NCI-H1105 (cell line): Measurements from ENCODE around the gene SF3B6.
"Not testable (repeated sequence)": the region's sequence is repeated elsewhere in the genome, so short reads cannot be mapped to it uniquely, and the experiment has no call there.

Source experiments
- DNase-seq: peaks from one replicate; lab custom pipeline; 2025; lab: John Stamatoyannopoulos, UW

The SF3B6 gene

DNA sequence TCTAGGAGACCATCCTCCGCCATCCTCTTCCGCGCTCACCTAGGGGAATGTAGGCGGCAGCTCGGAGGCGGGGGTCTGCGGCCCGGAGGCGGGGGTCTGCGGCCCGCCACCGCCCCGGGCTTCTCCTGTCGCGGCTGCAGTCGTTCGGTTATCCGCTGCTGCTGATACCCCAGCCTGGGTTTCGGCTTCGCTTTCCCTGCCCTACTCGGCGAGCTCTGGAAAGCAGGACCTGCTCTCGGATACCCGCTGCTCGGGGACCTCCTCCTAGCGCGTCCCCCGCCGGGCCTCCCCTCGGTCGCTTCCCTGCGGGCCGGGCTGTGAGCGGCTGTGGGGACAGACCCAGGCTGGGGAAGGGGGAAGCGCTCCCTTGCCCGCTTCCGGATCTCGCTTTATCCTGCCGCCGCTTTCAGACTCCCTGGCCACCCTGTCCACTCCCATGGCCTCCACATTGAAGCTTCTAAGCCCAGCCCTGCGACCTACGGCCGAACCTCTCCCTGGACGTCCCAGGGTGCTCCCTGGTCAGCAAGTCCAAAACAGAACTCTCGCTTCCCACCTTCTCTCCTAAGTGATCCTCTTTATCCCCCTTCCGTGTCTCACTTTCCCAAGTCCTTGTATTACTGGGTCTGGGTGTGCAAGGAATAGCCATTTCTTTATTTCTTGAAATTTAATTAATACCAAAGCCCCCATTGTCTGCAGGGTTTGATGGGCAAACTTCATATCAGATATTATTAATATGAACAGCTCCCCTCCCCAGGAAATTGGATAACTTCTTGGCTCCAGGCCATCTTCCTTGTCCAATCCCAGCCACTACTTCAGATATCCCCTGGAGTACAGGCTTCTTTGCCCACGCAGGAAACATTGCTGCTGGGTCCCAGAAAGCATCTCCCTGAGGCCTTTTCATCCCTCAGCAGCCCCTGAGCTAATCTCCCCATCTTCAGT, 25.8 kb downstream of the SF3B6 start:
- no peak for DNase-seq

DNA sequence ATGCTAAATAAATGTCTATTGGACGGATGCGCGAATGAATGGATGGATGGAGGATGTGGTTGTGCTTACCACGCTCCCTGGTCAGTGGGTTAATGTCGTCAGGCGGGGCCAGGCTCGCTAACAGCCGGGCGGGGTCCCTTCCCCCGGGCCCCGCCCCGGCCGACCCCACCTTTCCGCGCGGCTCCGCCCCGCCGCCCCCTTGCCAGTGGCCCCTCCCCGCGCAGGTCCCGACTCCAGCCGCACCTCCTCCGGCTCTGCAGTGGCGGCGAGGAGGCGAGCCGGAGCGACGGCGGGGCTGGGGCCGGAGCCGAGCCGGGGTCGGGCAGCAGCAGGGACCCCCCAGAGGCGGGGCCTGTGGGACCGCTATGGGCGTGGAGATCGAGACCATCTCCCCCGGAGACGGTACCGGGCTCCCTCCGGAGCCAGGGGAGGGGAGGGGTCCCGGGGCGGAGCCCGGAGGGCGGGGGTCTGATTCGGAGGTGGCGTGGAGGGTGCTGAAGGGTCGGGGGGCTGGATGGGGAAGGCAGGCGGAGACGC, 26.6 kb downstream of the SF3B6 start, which contains the start of gene FKBP1B:
Gene FKBP1B (plus strand): TSS at position 257 of the 537 bp plus-strand sequence. CDS start 109 bp downstream, at position 366.
- DNase-seq: peak; percentile 45

DNA sequence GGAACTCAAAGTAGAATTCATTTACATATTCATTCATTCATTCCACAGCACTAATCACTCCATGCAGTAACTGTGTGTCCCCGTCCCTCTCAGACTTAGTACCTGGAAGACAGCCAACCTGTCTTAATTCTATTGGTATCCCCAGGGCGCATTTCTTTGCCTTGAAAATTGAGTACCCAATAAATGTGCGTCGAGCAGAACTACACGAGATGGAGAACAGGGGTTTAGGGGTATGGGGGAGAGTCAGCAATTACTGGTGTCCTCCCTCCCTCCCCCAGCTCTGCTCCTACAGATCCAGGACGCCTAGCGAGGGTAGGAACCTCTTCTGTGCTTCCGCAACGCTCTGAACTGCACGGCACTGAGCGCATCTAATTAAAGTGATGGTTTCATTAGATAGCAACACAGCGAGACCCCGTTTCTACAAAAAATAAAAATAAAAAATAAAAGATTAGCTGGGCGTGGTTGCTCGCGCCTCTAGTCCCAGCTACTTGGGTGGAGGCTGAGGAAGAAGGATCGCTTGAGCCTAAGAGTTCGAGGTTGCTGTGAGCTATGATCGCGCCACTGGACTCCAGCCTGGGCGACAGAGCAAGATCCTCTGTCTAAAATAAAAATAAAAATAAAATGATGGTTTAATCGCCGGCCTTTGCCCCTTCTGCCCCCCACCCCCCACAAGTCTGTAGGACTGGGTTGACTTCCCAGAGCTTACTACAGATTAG, 27.2 kb downstream of the SF3B6 start:
- DNase-seq: peak; percentile 17

DNA sequence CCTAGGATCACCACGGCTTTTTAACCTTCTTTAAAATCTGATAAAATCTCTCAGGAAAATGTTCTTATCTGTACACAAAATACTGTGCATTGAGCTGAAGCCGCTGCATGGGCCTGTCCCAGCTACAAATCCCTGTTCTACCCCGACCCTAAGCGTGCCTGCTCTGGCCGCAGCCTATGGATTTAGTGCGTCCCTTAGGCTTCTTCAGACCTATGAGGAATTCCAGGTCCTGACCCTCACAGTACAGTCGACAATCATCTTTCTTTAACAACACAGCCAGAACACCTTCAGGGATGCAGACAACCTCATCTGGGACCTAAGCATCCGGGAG, 28.5 kb downstream of the SF3B6 start:
- DNase-seq: no peak

DNA sequence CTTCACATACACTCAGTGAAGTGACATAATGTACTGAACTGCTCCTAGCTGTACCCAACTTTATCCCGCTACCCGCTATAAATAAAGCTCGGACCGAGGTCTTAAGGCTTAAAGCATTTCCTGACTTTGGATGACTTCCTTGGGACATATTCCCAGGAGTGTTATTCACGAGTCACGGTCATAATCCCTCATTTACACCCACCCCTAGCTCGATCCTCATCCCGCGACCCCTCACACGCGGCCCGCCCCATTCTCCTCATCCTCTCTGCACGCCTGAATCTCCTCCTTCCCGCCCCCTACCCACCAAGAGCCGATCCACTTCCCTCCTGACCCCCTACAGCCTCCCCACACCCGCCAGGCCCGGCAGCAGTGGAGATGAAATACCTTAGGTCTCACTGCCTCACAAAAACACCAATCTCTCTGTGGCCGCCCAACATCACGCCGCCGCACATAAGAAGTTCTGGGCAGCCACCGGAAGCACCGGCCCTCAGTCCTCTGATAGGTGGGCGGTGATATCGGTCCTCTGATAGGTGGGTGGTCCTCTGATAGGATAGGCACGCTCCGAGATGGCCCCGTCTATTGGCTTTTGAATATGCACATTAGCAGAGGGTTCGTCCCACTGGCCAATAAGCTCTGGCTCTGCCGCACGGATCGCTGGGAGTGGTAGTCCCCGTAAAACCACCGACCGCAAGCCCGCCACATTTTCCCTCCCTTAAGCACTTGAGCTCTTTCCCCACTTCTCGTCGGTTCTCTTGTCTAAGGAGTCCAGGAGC, 29.0 kb downstream of the SF3B6 start, which contains the start of gene WDCP:
Gene WDCP (minus strand): TSS at position 462 of the 773 bp plus-strand sequence. CDS start 7,897 bp downstream, outside the sequence.
- peak; percentile 94 for DNase-seq

DNA sequence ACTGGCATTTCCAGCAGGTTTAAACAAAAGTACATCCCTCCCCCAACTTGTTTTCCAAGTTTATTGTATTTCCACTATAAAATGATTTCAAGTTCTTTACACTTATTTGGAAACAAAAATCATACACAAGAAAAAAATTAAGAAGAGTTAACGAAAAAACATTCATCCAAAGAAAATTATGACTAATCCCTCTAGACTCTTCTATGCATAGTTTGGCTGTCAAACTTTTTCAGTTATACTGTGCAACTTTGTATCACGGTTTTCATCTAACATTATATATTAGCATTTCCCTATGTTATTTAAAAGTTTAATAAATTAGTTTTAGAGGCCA, 29.6 kb downstream of the SF3B6 start:
- no peak for DNase-seq

DNA sequence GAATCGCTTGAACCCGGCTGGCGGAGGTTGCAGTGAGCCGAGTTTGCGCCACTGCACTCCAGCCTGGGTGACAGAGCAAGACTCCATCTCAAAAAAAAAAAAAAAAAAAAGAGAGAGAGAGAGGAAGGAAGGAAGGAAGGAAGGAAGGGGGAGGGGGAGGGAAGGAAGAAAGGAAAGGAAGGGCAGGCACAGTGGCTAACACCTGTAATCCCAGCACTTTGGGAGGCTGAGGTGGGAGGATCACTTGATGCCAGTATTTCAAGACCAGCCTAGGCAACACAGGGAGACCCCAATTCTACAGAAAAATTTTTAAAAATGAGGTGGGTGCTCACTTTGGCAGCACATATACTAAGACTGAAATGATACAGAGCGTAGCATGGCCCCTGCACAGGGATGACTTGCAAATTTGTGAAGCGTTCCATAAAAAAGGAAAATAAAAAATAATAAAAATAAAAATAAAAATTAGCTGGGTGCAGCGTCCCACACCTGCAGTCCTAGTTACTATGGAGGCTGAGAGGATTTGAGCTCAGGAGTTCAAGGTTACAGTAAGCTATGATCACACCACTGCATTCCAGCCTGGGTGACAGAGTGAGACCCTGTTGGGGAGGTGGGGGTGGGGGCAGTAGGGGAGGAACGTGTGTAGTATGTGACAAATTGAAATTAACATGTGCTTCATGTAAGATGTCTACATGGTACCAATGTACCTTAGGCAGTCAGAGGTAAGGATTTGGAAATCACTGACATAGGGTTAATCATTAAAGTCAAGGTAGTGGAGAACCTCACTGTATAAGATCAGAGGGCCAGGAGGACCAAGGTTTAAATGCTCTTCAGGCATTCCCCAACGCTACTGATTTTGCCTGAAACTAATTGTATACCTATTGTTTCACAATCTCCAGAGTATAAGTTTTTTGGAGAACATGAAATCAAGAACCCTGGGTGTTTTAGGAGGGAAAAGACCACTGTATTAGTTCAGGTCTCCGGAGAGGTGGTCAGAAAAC, 30.3 kb downstream of the SF3B6 start:
- DNase-seq: no peak

DNA sequence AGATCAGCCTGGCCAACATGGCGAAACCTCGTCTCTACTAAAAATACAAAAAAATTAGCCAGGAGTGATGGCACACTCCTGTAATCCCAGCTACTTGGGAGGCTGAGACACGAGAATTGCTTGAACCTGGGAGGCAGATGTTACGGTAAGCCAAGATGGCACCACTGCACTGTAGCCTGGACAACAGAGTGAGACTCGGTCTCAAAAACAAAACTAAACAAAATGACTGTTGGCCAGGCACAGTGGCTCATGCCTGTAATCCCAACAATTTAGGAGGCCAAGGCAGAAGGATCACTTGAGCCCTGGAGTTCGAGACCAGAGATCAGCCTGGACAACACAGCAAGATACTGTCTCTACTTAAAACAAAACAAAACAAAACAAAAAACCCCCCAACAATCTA, 33.0 kb downstream of the SF3B6 start:
- DNase-seq: not testable (repeated sequence)

DNA sequence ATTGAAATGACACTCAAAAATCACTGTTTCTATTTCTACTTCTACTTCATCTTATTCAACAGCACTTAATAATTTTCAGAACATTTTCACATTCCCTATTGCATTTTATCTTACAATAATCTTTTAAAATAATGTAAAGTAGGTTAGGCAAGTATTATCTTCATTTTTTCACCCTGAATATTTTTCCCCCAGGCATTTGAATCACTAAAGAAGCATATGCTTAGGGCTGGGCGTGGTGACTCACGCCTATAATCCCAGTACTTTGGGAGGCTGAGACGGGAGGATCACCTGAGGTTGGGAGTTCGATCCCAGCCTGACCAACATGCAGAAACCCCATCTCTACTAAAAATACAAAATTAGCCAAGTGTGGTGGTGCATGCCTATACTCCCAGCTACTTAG, 35.6 kb downstream of the SF3B6 start:
- no peak for DNase-seq

DNA sequence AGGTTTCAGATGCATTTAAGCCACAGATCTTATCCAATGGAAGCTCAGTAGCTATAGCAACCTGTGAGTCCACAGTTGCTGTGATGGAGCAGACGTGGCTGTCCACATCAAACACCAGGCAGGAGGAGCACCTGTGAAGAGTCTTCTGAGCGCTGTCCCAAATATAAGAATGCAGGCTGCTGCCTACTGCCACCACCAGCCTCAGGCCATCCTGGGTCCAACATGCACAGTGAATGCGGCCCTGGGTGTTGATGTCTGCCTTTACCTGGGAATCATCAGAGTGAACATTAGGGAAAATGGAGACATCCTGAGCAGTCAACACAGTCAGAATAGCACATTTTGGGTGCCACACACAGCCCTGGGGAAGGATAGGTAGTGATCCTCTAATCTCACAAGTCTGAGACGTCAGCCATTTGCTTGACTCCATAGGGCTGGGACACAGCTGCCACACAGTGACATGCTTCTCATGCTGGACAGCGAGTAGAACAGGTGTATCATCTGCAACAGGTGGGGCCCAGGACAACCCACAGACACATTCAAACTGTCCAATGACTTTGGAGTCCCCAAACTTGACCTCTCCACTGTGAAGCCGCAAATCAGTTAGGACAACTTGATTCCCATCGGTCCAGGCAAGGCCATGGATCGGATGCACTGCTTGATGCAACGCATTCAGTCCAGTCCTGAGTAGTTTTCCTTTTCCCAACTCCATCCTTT, 37.2 kb downstream of the SF3B6 start:
- no peak for DNase-seq

DNA sequence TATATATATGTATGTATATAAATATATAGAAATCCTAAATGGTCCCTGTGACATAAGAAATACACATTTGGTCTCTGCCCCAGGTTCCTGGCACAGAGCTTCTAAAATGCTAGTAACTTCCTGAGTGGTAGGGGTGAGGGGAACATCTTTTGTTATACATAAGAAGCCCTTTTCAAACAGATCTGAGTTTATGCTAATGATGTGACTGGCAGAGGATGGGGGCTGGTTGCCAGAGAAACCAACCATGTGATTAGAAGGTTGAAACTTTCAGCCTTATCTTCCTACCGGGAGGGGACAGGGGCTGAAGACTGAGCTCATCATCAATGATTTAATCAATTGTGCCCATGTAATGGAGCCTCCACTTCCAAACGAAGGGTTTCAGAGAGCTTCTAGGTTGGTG, 49.9 kb downstream of the SF3B6 start:
- DNase-seq: no peak

DNA sequence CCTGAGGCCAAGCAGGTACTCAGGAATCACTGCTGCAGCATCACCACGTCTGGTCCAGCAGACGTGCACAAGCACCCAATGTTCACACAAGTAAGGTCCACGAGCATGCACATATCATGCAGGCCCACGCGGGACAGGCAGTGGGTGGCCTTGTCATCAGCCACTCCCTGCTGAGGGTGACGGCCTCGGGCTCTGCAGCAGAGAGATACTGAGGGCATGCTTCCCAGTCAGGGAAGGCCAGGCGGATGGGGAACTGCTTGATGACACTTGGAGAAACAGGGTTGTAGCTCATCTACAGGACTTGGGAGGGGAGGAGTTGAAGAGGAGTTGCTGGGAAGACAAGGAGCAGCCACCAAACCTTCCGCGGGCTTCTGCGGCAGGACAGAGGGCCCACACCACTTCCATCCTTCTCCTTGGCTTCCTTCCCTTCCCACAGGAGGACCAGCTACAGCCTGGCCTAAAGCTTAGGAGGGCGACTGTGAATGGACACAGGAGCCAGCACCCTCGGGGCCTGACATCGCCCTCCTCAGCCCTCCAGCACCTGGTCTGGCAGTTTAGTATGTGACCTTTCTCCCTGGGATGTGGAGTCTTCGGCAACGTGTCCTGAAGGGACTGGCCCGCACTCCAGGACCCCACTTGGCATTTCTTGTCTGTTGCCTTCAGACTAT, 51.0 kb downstream of the SF3B6 start:
- DNase-seq: no peak

DNA sequence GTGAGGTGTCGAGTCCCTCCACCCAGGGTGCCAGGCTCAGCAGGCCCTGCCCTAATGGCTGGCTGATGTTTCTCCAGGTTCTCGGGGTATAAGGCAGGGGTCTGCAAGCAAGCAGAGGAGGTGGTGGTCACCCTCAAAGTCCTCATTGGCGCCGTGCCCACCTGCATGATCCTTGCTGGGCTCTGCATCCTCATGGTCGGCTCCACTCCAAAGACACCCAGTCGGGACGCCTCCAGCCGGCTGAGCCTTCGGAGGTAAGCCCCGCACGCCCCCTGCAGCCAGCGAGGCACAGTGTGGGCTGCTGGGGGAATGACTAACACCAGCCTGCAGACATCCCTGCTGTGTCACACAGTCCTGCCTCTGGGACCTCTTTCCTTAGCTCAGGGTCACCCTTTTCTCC, 52.1 kb downstream of the SF3B6 start:
- DNase-seq: no peak

DNA sequence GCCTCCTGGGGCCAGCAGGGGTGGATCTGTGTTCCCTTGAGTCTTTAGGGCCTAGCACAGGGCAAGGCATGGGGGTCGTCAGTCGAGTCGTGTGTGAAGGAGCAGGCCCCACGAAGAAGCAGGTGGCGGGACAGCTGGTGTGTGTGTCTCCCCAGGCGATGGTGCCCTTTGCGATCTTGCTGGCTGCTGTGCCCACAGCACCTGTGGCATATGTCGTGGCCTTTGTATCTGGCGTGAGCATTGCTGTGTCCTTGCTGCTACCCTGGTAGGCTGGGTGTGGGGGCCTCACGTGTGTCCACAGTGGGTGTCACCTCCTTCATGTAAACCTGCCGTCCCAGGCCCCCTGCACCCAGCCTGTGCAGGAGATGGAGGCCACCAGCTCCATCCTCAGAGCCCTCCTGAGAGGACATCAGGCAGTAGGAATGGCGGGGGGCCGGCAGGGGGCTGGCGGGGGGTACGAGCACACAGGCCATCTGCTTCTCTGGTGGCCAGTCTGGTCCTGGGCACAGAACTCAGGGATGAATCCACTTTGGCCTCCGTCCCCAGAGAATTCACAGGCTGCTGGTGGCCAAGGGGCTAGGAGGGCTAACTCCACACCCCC, 53.1 kb downstream of the SF3B6 start:
- no peak for DNase-seq

DNA sequence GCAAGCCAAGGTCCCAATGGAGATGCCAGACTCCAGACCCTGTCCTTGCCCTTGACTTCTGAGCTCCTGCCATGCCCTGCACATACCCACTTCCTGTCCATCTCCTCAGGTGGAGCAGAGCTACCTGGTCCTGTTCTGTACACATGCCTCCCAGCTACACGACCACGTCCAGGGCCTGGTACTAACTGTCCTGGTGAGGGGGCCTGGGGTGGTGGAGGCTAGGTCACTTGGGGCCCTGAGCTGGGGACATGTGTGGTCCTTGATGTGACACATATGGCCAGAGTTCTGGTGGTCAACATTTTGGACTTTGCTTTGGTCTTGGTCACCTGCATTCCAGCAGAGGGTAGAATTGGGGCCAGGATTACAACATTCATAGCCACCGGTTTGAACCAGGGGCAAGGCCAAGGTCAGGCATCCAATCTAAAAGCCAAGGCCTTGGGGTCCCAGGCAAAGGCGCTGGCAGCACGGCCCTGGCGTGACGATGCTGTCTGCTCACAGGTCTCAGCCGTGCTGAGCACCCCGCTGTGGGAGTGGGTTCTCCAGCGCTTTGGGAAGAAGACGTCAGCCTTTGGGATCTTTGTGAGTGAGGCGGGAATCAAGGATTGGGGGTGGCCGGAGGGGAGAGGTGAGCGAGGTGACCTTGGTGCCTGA, 53.7 kb downstream of the SF3B6 start:
- DNase-seq: no peak

DNA sequence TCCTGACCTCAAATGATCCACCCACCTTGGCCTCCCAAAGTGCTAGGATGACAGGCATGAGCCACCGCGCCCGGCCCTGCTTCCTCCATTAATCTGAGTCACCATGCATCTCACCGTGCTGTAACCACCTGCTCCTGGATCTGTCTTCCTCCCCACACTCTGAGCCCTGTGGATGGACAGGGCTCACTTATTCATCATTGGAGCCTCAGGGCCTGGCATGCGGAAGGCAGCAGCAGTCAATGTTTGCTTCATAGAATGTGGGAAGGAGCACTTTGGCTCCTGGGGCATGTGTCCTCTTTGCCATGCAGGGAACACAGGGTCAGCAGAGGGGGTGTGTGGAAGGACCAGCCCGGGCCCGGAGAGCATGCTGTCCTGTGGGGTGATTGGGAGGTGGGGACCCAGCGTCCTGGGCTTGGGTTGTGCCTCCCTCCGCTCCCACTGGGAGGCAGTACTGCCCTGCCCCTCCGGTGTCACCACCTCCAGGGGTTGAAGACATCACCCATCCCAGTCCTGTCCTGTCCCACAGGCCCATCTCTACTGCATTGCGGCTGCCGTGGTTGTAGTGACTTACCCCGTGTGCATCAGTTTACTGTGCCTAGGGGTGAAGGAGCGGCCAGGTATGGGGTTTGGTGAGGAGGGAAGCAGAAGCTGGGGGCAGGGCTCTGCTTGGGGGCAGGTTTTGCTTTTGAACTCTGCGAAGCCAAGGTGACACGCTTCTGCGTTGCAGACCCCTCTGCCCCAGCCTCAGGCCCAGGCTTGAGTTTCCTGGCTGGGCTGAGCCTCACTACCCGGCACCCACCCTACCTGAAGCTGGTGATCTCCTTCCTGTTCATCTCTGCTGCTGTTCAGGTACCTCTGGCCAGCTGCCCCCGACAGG, 54.8 kb downstream of the SF3B6 start:
- DNase-seq: no peak

DNA sequence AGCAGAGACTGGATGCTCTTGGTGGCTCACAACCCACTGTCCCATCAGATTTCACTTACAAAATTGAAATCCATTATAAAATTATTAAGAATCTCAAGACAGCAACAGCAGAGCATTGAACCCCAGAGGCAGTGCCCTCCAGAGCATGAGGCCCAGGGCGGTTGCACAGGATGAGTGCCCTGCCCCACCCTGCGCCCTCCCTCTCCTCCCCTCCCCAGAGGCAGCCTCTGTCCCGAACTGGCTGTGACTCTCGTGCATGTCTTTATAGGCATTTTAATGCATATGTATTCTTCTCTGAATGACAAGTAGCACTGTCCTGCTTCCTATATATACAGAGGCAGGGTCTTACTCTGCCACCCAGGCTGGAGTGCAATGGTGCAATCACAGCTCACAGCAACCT, 55.9 kb downstream of the SF3B6 start:
- DNase-seq: no peak

DNA sequence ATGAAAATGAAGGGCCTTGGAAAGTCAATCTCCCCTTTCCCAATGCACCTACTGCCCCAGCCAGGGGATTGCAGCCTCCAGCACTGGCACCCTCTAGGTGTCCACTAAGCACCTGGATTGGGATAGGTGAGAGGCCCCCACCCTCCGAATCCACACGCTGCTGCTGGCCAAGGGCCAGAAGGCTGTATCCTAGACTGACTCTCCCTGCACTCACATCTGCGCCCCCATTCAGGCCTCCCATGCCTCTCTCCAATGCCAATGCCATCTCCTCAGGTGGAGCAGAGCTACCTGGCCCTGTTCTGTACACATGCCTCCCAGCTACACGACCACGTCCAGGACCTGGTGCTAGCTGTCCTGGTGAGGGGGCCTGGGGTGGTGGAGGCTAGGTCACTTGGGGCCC, 56.4 kb downstream of the SF3B6 start:
- no peak for DNase-seq
